Measurements from ENCODE around the gene NMRAL1.

Gene NMRAL1

DNA sequence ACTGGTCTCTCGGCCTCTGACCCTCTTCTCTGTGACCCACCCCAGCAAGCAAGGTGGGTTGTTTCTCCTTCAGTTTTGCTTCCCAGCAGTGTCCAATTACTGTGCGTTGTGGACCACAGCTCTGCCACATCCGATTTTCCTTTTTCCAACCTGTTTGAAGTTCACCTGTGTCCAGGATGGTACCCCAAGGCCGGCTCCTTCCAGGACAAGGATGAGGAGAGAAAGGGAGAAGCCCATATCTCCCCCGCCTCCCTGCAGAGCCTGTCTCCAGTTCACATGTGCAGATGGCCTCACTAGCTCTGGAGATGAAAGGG is 13.5 kb downstream of the NMRAL1 start:
- in situ Hi-C loops (cut with MboI; ENCODE audit: low sequenced_read_pairs, unreplicated experiment), result no loop called here
- TF ChIP-seq, protein P1, sequence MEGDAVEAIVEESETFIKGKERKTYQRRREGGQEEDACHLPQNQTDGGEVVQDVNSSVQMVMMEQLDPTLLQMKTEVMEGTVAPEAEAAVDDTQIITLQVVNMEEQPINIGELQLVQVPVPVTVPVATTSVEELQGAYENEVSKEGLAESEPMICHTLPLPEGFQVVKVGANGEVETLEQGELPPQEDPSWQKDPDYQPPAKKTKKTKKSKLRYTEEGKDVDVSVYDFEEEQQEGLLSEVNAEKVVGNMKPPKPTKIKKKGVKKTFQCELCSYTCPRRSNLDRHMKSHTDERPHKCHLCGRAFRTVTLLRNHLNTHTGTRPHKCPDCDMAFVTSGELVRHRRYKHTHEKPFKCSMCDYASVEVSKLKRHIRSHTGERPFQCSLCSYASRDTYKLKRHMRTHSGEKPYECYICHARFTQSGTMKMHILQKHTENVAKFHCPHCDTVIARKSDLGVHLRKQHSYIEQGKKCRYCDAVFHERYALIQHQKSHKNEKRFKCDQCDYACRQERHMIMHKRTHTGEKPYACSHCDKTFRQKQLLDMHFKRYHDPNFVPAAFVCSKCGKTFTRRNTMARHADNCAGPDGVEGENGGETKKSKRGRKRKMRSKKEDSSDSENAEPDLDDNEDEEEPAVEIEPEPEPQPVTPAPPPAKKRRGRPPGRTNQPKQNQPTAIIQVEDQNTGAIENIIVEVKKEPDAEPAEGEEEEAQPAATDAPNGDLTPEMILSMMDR (IDR thresholded peaks at IDR 0.05; ENCODE audit: borderline replicate concordance, control extremely low read depth, extremely low read depth, insufficient read depth, missing control alignments), result no peak
- DNase-seq (ENCODE audit: low spot score), result peak; percentile 22

DNA sequence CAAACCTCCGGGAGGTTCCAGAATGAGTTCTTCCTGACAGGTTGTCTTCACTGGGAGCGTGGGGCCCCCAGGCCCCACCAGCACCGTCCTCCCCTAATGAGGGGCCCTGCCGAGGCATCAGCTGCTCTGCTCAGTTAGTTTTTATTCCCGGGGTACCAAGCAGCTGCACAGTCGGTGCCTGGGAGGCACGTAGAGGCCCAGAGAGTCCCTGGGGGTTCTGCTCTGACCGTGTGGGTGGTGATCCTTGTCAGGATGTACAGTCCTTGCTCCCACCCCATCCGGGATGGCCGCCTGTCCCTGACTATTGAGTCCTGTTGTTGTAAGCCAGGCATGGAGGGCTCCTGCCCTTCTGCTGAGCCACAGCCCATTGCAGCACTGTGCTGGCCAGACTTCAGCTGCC is 18.5 kb downstream of the NMRAL1 start:
- no peak for DNase-seq (ENCODE audit: low spot score)
- in situ Hi-C loops (cut with MboI; ENCODE audit: low sequenced_read_pairs, unreplicated experiment), result no loop called here
- TF ChIP-seq, protein P1 (IDR thresholded peaks at IDR 0.05; ENCODE audit: borderline replicate concordance, control extremely low read depth, extremely low read depth, insufficient read depth, missing control alignments), result no peak

DNA sequence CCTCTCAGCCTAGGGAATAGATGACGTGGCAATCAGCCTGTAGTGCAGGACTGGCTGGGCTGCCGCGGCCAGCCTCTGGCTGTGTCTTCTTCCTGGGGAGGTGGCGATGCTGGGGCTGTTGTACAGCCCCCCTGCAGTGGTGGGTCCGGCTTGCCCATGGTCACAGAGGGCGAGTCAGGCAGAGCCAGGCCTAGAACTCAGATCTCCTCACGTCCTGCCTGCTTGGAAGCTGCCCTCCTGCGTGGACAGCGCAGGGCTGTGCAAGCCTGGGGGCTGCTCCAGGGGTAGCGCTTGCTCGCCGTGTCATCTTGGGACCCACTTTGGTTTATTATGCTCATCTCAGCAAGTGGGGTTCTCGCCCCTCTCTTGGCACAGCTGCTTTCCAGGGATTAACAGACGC is 19.3 kb downstream of the NMRAL1 start:
- TF ChIP-seq, protein P1 (IDR thresholded peaks at IDR 0.05; ENCODE audit: borderline replicate concordance, control extremely low read depth, extremely low read depth, insufficient read depth, missing control alignments), result no peak
- DNase-seq (ENCODE audit: low spot score), result no peak
- in situ Hi-C loops (cut with MboI; ENCODE audit: low sequenced_read_pairs, unreplicated experiment), result no loop called here

DNA sequence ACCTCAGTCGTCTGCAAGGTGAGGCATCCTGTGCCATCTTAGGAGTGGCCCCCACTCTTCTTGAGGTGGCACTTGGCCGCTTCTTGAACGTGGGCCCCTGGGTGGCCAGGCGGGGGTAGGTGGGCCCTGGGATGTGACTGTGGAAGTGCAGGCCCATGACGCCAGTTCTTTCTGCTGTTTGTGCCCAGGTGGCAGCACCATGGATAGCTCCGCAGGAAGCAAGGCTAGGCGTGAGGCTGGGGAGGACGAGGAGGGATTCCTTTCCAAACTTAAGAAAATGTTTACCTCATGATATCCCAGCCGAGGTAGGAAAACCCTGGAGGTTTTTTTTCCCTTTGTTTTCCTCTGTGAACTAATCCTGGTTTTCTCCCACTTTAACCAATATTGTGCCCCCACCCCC is 19.8 kb downstream of the NMRAL1 start:
- in situ Hi-C loops (cut with MboI; ENCODE audit: low sequenced_read_pairs, unreplicated experiment), result no loop called here
- peak; percentile 20 for DNase-seq (ENCODE audit: low spot score)
- TF ChIP-seq, protein P1 (IDR thresholded peaks at IDR 0.05; ENCODE audit: borderline replicate concordance, control extremely low read depth, extremely low read depth, insufficient read depth, missing control alignments), result no peak

DNA sequence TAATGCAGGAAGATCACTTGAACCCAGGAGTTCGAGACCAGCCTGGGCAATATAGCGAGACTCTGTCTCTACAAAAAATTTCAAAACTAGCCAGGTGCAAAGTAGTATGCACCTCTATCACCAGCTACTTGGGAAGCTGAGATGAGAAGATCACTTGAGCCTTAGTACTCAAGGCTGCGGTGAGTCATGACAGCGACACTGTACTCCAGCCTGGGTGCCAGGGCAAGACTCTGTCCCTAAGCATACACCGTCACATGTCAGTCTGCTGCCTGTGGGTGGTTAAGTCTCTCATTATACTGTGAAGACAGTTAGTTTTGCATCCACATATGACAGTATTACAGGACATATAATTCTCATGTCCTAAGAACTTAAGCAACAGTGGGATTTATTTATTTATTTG is 21.8 kb downstream of the NMRAL1 start:
- in situ Hi-C loops (cut with MboI; ENCODE audit: low sequenced_read_pairs, unreplicated experiment), result no loop called here
- DNase-seq (ENCODE audit: low spot score), result no peak
- TF ChIP-seq, protein P1 (IDR thresholded peaks at IDR 0.05; ENCODE audit: borderline replicate concordance, control extremely low read depth, extremely low read depth, insufficient read depth, missing control alignments), result no peak

DNA sequence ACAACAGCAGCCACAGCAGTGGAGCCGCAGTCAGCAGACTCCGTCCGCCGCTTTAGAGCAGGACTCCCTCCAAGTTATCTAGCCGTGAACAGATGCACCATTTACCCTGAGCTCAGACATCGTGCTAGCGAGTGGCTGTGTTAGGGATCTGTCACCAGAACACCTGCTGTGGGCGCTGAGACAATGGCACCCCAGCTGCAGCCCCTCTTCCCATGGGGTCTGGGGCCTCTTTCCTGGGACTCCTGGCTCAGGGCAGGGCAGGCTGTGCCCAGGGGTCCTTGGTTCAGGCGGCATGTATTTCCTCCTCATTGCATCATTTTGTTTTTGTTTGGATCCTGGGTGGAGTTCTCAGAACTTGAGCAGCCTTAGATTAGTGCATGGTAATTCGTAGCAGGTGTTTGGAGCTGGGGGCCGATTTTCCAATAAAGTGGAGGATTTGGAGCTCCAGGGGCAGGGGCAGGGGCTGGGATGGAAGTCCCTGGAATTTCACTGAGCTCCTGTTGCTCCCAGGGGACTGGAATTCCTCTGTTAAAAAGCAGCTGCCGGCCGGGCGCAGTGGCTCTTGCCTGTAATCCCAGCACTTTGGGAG is 23.4 kb downstream of the NMRAL1 start:
- no peak for DNase-seq (ENCODE audit: low spot score)
- in situ Hi-C loops (cut with MboI; ENCODE audit: low sequenced_read_pairs, unreplicated experiment), result no loop called here
- TF ChIP-seq, protein P1 (IDR thresholded peaks at IDR 0.05; ENCODE audit: borderline replicate concordance, control extremely low read depth, extremely low read depth, insufficient read depth, missing control alignments), result no peak

DNA sequence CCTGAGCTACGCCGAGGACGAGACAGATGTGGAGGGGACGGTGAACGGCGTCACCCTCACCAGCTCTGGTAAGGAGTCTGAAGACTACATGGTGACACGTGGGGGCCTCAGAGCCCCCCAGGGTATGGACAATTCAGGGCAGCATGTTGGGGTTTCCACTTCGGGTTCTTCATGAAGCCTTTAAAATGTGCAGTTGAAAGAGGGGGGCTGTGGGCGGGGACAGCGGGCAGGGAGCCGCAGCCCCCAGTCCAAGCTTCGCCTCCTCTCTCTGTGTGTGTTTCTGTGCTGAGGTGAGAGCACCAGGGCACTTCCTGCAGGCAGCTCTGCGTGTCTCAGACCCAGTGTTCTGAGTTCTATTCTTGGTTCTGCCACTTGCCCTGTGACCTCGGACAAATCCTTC is 24.0 kb downstream of the NMRAL1 start:
- DNase-seq (ENCODE audit: low spot score), result no peak
- in situ Hi-C loops (cut with MboI; ENCODE audit: low sequenced_read_pairs, unreplicated experiment), result no loop called here
- TF ChIP-seq, protein P1 (IDR thresholded peaks at IDR 0.05; ENCODE audit: borderline replicate concordance, control extremely low read depth, extremely low read depth, insufficient read depth, missing control alignments), result no peak

Measured in GM13976 (cell line).